Astrocyte (in vitro differentiated cells and primary cell): ENCODE results near the gene PMS2.
"Not testable (repeated sequence)": the region's sequence is repeated elsewhere in the genome, so short reads cannot be mapped to it uniquely, and the experiment has no call there.

Source experiments
- EZH2 ChIP-seq: IDR thresholded peaks from 2 replicates; pipeline ENCODE4 v1.6.1; 2012; ENCODE audit warnings: mild to moderate bottlenecking, low read length, inconsistent platforms; ENCODE audit not compliant: insufficient read depth
- TF ChIP-seq, protein P1 (sequence below): IDR thresholded peaks from 2 replicates; pipeline ENCODE4 v1.5.1; 2011; ENCODE audit warnings: low read depth, mild to moderate bottlenecking, inconsistent platforms, low read length, moderate library complexity; ENCODE audit not compliant: insufficient read depth

DNA sequence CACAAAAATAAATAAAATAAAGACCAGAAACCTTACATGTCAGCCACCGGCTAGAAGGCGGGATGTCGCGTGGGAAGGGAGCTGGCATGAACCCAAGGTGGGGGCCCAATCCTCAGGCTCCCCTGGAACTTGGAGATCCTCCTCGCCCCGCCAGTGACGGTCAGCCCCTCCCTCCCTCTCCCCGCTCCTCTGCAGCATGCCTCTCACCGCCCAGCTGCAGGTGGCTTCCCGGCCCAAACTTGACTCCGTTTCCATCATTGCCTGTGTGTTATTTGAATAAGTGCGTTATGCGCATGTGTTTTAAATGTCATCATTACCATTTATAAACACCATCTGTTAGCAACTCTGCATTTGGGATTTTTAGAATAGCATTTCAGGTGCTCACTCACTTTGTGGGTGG is 45.6 kb downstream of the PMS2 start:
- TF ChIP-seq, protein P1, sequence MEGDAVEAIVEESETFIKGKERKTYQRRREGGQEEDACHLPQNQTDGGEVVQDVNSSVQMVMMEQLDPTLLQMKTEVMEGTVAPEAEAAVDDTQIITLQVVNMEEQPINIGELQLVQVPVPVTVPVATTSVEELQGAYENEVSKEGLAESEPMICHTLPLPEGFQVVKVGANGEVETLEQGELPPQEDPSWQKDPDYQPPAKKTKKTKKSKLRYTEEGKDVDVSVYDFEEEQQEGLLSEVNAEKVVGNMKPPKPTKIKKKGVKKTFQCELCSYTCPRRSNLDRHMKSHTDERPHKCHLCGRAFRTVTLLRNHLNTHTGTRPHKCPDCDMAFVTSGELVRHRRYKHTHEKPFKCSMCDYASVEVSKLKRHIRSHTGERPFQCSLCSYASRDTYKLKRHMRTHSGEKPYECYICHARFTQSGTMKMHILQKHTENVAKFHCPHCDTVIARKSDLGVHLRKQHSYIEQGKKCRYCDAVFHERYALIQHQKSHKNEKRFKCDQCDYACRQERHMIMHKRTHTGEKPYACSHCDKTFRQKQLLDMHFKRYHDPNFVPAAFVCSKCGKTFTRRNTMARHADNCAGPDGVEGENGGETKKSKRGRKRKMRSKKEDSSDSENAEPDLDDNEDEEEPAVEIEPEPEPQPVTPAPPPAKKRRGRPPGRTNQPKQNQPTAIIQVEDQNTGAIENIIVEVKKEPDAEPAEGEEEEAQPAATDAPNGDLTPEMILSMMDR: not testable (repeated sequence)
- TF ChIP-seq EZH2: not testable (repeated sequence)
